Astrocyte (in vitro differentiated cells and primary cell): ENCODE results near the gene ZBTB24. TPM values are rescaled to one million over a fixed set of nuclear protein-coding genes. Genes with fewer than 3 reads are reported as not detected.

Experiments used
- DNase-seq: peaks from one replicate; pipeline ENCODE4 v3.0.0-alpha.2; 2010; ENCODE audit warnings: low read depth
- FAIRE-seq: peaks from 2 replicates; lab custom pipeline; 2011; peaks lifted over from hg19 to GRCh38; lab: Jason Lieb, UNC
- H2AFZ ChIP-seq: 2 replicates; pipeline ENCODE4 v1.6.0; 2012; ENCODE audit warnings: low read depth, low read length, inconsistent platforms
- H3K27ac ChIP-seq: 2 replicates; pipeline ENCODE4 v1.5.1; 2011; ENCODE audit warnings: low read depth, low read length, inconsistent platforms
- H3K27me3 ChIP-seq: 2 replicates; pipeline ENCODE4 v1.6.0; 2011; ENCODE audit warnings: low read length, inconsistent platforms; ENCODE audit not compliant: insufficient read depth
- H3K36me3 ChIP-seq: 2 replicates; pipeline ENCODE4 v1.5.1; 2011; ENCODE audit warnings: low read length, inconsistent platforms; ENCODE audit not compliant: insufficient read depth
- H3K4me1 ChIP-seq: 2 replicates; pipeline ENCODE4 v1.5.1; 2011; ENCODE audit warnings: low read length, inconsistent platforms; ENCODE audit not compliant: insufficient read depth
- H3K4me2 ChIP-seq: 2 replicates; pipeline ENCODE4 v1.6.0; 2012; ENCODE audit warnings: low read length, inconsistent platforms
- H3K4me3 ChIP-seq: 2 replicates; pipeline ENCODE4 v1.5.1; 2011; ENCODE audit warnings: low read depth, mild to moderate bottlenecking, low read length, inconsistent platforms; ENCODE audit not compliant: insufficient read depth
- H3K79me2 ChIP-seq: 2 replicates; pipeline ENCODE4 v1.6.0; 2012; ENCODE audit warnings: mild to moderate bottlenecking, low read length, inconsistent platforms; ENCODE audit not compliant: insufficient read depth
- H3K9ac ChIP-seq: 2 replicates; pipeline ENCODE4 v1.6.0; 2012; ENCODE audit warnings: mild to moderate bottlenecking, low read length, inconsistent platforms
- H3K9me3 ChIP-seq: 2 replicates; pipeline ENCODE4 v1.5.1; 2012; ENCODE audit warnings: low read depth, mild to moderate bottlenecking, low read length, inconsistent platforms; ENCODE audit not compliant: insufficient read depth
- H4K20me1 ChIP-seq: 2 replicates; pipeline ENCODE4 v1.6.0; 2012; ENCODE audit warnings: low read length, inconsistent platforms; ENCODE audit not compliant: insufficient read depth
- H3K27ac Mint-ChIP-seq: one replicate; pipeline ENCODE4 v1.8.0; 2021; ENCODE audit warnings: mild to moderate bottlenecking, mixed read lengths; ENCODE audit not compliant: unreplicated experiment
- H3K27me3 Mint-ChIP-seq: one replicate; pipeline ENCODE4 v1.8.0; 2021; ENCODE audit warnings: low read depth, mixed read lengths; ENCODE audit not compliant: unreplicated experiment
- H3K36me3 Mint-ChIP-seq: one replicate; pipeline ENCODE4 v1.8.0; 2021; ENCODE audit warnings: low read depth, mixed read lengths; ENCODE audit not compliant: unreplicated experiment
- H3K4me1 Mint-ChIP-seq: one replicate; pipeline ENCODE4 v1.8.0; 2021; ENCODE audit warnings: low read depth, mixed read lengths; ENCODE audit not compliant: unreplicated experiment
- H3K4me3 Mint-ChIP-seq: one replicate; pipeline ENCODE4 v1.8.0; 2021; ENCODE audit warnings: mild to moderate bottlenecking, moderate library complexity, mixed read lengths; ENCODE audit not compliant: unreplicated experiment
- H3K9me3 Mint-ChIP-seq: one replicate; pipeline ENCODE4 v1.8.0; 2021; ENCODE audit warnings: mild to moderate bottlenecking, mixed read lengths; ENCODE audit not compliant: unreplicated experiment
- EZH2 ChIP-seq: IDR thresholded peaks from 2 replicates; pipeline ENCODE4 v1.6.1; 2012; ENCODE audit warnings: mild to moderate bottlenecking, low read length, inconsistent platforms; ENCODE audit not compliant: insufficient read depth
- total RNA-seq: library from RNA; stranded (reverse); gene quantifications from 2 replicates; pipeline ENCODE4 v1.2.1, GENCODE V29; 2021
- TF ChIP-seq, protein P1 (sequence below): IDR thresholded peaks from 2 replicates; pipeline ENCODE4 v1.5.1; 2011; ENCODE audit warnings: low read depth, mild to moderate bottlenecking, inconsistent platforms, low read length, moderate library complexity; ENCODE audit not compliant: insufficient read depth

ZBTB24 gene
- total RNA-seq, 1 donor from 2014 or later = 9.3 TPM

DNA sequence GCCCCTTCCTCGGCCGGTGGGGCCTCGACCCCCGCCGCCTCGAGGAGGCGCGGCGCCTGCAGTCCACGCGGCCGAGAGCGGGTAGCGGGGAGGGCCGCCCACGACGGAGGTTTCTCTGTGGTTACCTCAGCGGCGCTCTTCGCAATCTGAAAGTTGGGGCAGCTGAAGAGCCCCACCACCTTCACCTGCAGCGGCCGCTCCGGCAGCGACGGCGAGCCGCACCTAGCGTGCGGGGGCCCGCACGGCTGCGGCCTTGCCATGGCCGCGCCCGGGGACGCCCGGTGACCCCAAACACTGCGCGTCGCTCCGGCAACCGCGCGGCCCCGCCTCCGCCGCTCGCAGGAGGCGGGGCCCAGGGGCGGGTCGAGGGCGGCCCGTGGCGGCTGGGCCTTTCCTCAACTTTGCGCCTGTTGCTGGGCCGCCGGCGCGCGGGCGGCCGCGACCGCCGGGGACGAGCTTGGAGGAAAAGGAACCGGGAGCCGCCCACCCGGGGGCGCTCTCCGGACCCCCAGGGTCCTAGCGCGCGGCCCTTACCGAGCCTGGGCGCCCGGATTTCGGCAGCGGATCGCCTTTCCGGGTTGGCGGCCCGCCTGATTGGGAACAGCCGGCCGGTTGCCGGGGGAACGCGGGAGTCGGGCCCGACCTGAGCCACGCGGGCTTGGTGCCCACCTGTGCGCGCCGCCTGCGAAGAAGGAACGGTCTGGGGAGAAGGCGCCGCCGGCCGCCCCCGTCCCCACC lies 42.5 kb downstream of the ZBTB24 start, which contains the start of the genes PPIL6 and SMPD2:
TSS of gene PPIL6 (minus strand) at position 298 of the 738 bp plus-strand sequence. CDS start at position 260, 38 bp downstream.
TSS of gene SMPD2 (plus strand) at position 394 of the 738 bp plus-strand sequence. CDS start 398 bp downstream, outside the sequence.
- H3K9me3 Mint-ChIP-seq = no peaks in the 10 kb centered on the region
- H3K27ac Mint-ChIP-seq = peak within 1 kb of the TSS; percentile 77
- FAIRE-seq = no peak
- Histone ChIP-seq H3K4me2 (peak within 1 kb of the TSS; percentile 95), H3K9ac (peak within 1 kb of the TSS; percentile 84), H3K4me3 (peak within 1 kb of the TSS; percentile 82), H3K27ac (peak within 1 kb of the TSS; percentile 71), H3K4me1 (peaks cover 6% of the 10 kb centered on the region), H3K27me3 (no peaks in the 10 kb centered on the region), H3K79me2 (no peaks in the 10 kb centered on the region), H4K20me1 (peaks cover 27% of the 10 kb centered on the region), H2AFZ (peak within 1 kb of the TSS; percentile 87), H3K9me3 (no peaks in the 10 kb centered on the region), H3K36me3 (peaks cover 17% of the 10 kb centered on the region)
- H3K4me3 Mint-ChIP-seq = peak within 1 kb of the TSS; percentile 91
- no peaks in the 10 kb centered on the region for H3K4me1 Mint-ChIP-seq
- peak; percentile 70 for DNase-seq
- H3K27me3 Mint-ChIP-seq = no peaks in the 10 kb centered on the region
- TF ChIP-seq, protein P1, sequence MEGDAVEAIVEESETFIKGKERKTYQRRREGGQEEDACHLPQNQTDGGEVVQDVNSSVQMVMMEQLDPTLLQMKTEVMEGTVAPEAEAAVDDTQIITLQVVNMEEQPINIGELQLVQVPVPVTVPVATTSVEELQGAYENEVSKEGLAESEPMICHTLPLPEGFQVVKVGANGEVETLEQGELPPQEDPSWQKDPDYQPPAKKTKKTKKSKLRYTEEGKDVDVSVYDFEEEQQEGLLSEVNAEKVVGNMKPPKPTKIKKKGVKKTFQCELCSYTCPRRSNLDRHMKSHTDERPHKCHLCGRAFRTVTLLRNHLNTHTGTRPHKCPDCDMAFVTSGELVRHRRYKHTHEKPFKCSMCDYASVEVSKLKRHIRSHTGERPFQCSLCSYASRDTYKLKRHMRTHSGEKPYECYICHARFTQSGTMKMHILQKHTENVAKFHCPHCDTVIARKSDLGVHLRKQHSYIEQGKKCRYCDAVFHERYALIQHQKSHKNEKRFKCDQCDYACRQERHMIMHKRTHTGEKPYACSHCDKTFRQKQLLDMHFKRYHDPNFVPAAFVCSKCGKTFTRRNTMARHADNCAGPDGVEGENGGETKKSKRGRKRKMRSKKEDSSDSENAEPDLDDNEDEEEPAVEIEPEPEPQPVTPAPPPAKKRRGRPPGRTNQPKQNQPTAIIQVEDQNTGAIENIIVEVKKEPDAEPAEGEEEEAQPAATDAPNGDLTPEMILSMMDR = no peak
- TF ChIP-seq EZH2 = no peak
- H3K36me3 Mint-ChIP-seq = peaks cover 9% of the 10 kb centered on the region

DNA sequence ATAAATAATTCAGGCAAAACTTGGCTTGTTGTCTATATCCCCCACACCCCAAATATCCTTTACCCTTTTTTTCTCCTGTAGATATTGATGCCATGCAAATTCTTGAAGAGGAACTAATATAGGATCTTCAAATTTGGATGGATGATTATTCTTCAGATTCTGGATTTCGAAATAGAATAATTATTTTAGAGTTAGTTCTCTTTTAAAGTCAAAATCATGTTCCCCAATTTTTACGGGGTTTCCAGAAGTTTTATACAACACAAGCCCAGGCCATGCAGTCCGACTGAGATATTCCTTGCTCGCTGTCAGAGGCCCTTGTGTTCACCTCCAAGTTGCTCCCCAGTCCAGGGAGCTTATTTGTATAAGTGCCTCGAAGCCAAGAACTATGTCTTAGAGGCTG lies 47.0 kb downstream of the ZBTB24 start:
- Mint-ChIP-seq H3K9me3 (no peaks in the 10 kb centered on the region), H3K4me3 (no peak overlapping the region), H3K36me3 (peaks cover 4% of the 10 kb centered on the region), H3K4me1 (no peaks in the 10 kb centered on the region), H3K27me3 (peaks cover 9% of the 10 kb centered on the region), H3K27ac (no peak overlapping the region)
- Histone ChIP-seq H3K36me3 (no peaks in the 10 kb centered on the region), H3K4me3 (no peak overlapping the region), H4K20me1 (no peaks in the 10 kb centered on the region), H2AFZ (no peak overlapping the region), H3K4me1 (peaks cover under 1% of the 10 kb centered on the region), H3K9ac (no peak overlapping the region), H3K79me2 (no peaks in the 10 kb centered on the region), H3K9me3 (no peaks in the 10 kb centered on the region), H3K27ac (no peak overlapping the region), H3K27me3 (no peaks in the 10 kb centered on the region), H3K4me2 (no peak overlapping the region)
- DNase-seq (no peak), FAIRE-seq (no peak)
- no peak for TF ChIP-seq EZH2
- TF ChIP-seq, protein P1 = no peak

DNA sequence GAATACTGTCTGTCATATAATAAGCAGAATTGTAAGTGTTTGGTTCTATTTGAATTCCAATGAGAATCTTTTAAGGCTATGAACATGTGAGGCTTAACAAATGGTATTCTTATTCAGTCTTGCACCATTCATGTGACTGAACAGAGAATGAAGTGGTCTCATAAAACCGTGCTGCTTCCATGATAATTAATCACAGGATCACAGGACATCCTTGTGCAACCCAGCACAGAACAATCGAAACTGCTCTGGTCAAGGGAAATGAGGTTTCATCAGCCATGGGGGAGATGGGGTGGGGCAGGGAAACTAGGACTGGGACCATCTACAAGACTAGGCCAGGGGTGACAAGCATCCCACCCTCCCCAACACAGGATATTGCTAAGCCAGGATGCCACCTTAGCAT lies 48.6 kb downstream of the ZBTB24 start:
- Histone ChIP-seq H3K27me3 (no peaks in the 10 kb centered on the region), H3K4me2 (no peak overlapping the region), H3K4me1 (no peaks in the 10 kb centered on the region), H3K9ac (no peak overlapping the region), H3K27ac (no peak overlapping the region), H3K4me3 (no peak overlapping the region), H3K9me3 (no peaks in the 10 kb centered on the region), H3K79me2 (no peaks in the 10 kb centered on the region), H3K36me3 (no peaks in the 10 kb centered on the region), H2AFZ (no peak overlapping the region), H4K20me1 (no peaks in the 10 kb centered on the region)
- peaks cover 9% of the 10 kb centered on the region for H3K27me3 Mint-ChIP-seq
- no peaks in the 10 kb centered on the region for H3K9me3 Mint-ChIP-seq
- H3K4me1 Mint-ChIP-seq = no peaks in the 10 kb centered on the region
- peak overlapping the region; percentile 34 for H3K27ac Mint-ChIP-seq
- H3K36me3 Mint-ChIP-seq = peaks cover 4% of the 10 kb centered on the region
- DNase-seq (no peak), FAIRE-seq (no peak)
- no peak overlapping the region for H3K4me3 Mint-ChIP-seq
- TF ChIP-seq, protein P1 = no peak
- TF ChIP-seq EZH2 = no peak
